HepG2 (cell line): ENCODE results near the gene C19orf44. TPM values are rescaled to one million over a fixed set of nuclear protein-coding genes. Genes with fewer than 3 reads are reported as not detected.

ENCODE experiments used
- ATF7-NPFF ChIP-seq: sonication (generic); formaldehyde crosslinking; IDR thresholded peaks from 2 replicates; pipeline ENCODE4 v1.8.1; 2023; ENCODE audit warnings: mild to moderate bottlenecking, low read depth, missing genetic modification reagents, moderate library complexity
- CAMTA2 ChIP-seq: sonication (generic); formaldehyde crosslinking; IDR thresholded peaks from 2 replicates; pipeline ENCODE4 v1.4.0; 2020; ENCODE audit warnings: mild to moderate bottlenecking, missing genetic modification reagents, borderline replicate concordance
- CREBL2 ChIP-seq: sonication (generic); formaldehyde crosslinking; IDR thresholded peaks from 2 replicates; pipeline ENCODE4 v1.8.1; 2023; ENCODE audit warnings: missing genetic modification reagents, mild to moderate bottlenecking, borderline replicate concordance
- JDP2 ChIP-seq: sonication (generic); formaldehyde crosslinking; IDR thresholded peaks from 2 replicates; pipeline ENCODE4 v1.8.1; 2022; ENCODE audit warnings: missing genetic modification reagents, borderline replicate concordance
- PAF1 ChIP-seq: IDR thresholded peaks from 2 replicates; pipeline ENCODE4 v1.6.1; 2016; ENCODE audit warnings: missing genetic modification reagents, missing compliant biosample characterization
- STAT6 ChIP-seq: sonication (generic); formaldehyde crosslinking; IDR thresholded peaks from 2 replicates; pipeline ENCODE4 v1.4.0; 2020; ENCODE audit warnings: missing genetic modification reagents, mild to moderate bottlenecking, borderline replicate concordance
- TCF12 ChIP-seq, 2 experiments: fragments of 450-650 bp in 1 of 2; sonication (generic) in 1 of 2; formaldehyde crosslinking in 1 of 2; IDR thresholded peaks; 2 replicates each; pipeline versions ENCODE4 v1.6.1 to v1.8.0; 2017 to 2022; ENCODE audit warnings: antibody characterized with exemption in 1 of 2, mild to moderate bottlenecking in 1 of 2, missing genetic modification reagents in 1 of 2, moderate library complexity in 1 of 2
- ZBTB1 ChIP-seq: sonication (generic); formaldehyde crosslinking; IDR thresholded peaks from 2 replicates; pipeline ENCODE4 v1.4.0; 2020; ENCODE audit warnings: missing genetic modification reagents, borderline replicate concordance
- ZNF687 ChIP-seq: sonication (generic); formaldehyde crosslinking; IDR thresholded peaks from 2 replicates; pipeline ENCODE4 v1.5.1; 2020; ENCODE audit warnings: mild to moderate bottlenecking, missing genetic modification reagents, moderate library complexity
- ZNF749 ChIP-seq: sonication (generic); formaldehyde crosslinking; IDR thresholded peaks from 2 replicates; pipeline ENCODE4 v1.8.0; 2022; ENCODE audit warnings: mild to moderate bottlenecking, missing genetic modification reagents, moderate library complexity, borderline replicate concordance
- polyA plus RNA-seq, 8 experiments: library from polyadenylated mRNA; depleted of rRNA in 3 of 8; stranded (reverse) in 7 of 8; unstranded in 1 of 8; fragments of >200 nt; fragmentation: Illumina TruSeq in 4 of 8; extraction: Trizol in 4 of 8; gene quantifications; 2 replicates each; pipeline versions ENCODE4 v1.2.1 to v1.2.3, GENCODE V29; 2011 to 2016; ENCODE audit warnings: low read depth in 4 of 8, missing spikeins in 1 of 8, mixed read lengths in 1 of 8; ENCODE audit not compliant: insufficient read depth in 1 of 8
- total RNA-seq, 5 experiments: library from RNA; depleted of rRNA; stranded (reverse); fragments of >200 nt; fragmentation: Illumina TruSeq; extraction: Trizol; gene quantifications; 2 replicates each; pipeline ENCODE4 v1.2.3, GENCODE V29; 2016; ENCODE audit warnings: low read depth in 1 of 5
- TF ChIP-seq, protein P1 (sequence below): sonication (generic); formaldehyde crosslinking; IDR thresholded peaks from 2 replicates; pipeline ENCODE4 v1.4.0; 2020; ENCODE audit warnings: mild to moderate bottlenecking, missing genetic modification reagents
- TF ChIP-seq, protein P2 (sequence below): IDR thresholded peaks from 2 replicates; pipeline ENCODE4 v1.6.1; 2016; ENCODE audit warnings: low read depth, control low read depth
- TF ChIP-seq, protein P3 (sequence below): sonication (generic); formaldehyde crosslinking; IDR thresholded peaks from 2 replicates; pipeline ENCODE4 v1.4.0; 2020; ENCODE audit warnings: mild to moderate bottlenecking, missing genetic modification reagents
- TF ChIP-seq, protein P4 (sequence below): IDR thresholded peaks from 2 replicates; pipeline ENCODE4 v1.6.1; 2018; ENCODE audit warnings: missing genetic modification reagents, mild to moderate bottlenecking, missing compliant biosample characterization

Gene C19orf44
- total and polyA plus RNA-seq, 2 of the 13 experiments (the other 11 are each of a cell fraction or from before 2014, with no cell fraction given): 3.2 to 4.3 TPM

DNA sequence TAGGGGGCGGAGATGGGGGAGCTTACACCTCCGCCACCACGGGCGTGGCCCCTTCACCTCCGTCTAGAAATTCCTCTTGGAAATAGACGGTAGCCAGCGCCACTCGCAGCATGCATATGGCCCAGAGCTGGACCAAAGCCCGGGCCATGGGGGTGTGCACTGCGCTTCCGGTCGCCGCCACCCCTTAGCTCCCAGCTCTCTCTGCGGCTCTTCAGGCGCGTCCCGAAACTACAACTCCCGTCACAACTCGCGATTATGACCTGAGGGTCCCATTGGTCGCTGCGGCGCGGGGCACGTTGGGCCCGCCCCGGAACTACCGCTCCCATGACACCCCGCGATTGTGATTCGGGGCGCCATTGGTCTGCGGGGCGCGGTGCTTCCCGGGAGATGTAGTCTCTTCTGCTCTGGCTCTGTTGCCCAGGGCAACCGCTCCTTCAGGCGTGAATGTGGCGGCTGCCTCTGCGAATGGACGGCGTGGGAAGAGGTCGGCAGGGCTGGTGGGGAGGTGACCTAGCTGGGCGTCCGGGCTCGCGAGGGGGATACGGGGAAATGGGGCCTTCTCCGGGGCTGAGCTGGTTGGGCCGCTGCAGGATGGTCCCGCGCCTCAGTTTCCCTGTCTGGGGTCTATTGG, at the start of gene C19orf44, which contains the start of gene CALR3 (continued):
- no peak for TF ChIP-seq ZBTB1 (CRISPR knock-in tag)
- TF ChIP-seq JDP2 (CRISPR knock-in tag): no peak
- no peak for TF ChIP-seq ATF7-NPFF
- TF ChIP-seq CREBL2: no peak
- TF ChIP-seq, protein P1, sequence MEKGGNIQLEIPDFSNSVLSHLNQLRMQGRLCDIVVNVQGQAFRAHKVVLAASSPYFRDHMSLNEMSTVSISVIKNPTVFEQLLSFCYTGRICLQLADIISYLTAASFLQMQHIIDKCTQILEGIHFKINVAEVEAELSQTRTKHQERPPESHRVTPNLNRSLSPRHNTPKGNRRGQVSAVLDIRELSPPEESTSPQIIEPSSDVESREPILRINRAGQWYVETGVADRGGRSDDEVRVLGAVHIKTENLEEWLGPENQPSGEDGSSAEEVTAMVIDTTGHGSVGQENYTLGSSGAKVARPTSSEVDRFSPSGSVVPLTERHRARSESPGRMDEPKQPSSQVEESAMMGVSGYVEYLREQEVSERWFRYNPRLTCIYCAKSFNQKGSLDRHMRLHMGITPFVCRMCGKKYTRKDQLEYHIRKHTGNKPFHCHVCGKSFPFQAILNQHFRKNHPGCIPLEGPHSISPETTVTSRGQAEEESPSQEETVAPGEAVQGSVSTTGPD (CRISPR knock-in tag): no peak
- TF ChIP-seq, protein P2, sequence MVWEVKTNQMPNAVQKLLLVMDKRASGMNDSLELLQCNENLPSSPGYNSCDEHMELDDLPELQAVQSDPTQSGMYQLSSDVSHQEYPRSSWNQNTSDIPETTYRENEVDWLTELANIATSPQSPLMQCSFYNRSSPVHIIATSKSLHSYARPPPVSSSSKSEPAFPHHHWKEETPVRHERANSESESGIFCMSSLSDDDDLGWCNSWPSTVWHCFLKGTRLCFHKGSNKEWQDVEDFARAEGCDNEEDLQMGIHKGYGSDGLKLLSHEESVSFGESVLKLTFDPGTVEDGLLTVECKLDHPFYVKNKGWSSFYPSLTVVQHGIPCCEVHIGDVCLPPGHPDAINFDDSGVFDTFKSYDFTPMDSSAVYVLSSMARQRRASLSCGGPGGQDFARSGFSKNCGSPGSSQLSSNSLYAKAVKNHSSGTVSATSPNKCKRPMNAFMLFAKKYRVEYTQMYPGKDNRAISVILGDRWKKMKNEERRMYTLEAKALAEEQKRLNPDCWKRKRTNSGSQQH: 0 out of 2 replicates have a peak, but pooled peaks have one; percentile 70
- no peak for TF ChIP-seq TCF12 (IDR thresholded peaks at IDR 0.05)
- 0 out of 2 replicates have a peak, but pooled peaks have one; percentile 44 for TF ChIP-seq TCF12 (CRISPR knock-in tag; IDR thresholded peaks at IDR 0.05)
- no peak for TF ChIP-seq ZNF749
- TF ChIP-seq PAF1: no peak
- peak; percentile 77; the same call in 1 of the 2 replicates for TF ChIP-seq STAT6 (CRISPR knock-in tag)
- TF ChIP-seq, protein P3, sequence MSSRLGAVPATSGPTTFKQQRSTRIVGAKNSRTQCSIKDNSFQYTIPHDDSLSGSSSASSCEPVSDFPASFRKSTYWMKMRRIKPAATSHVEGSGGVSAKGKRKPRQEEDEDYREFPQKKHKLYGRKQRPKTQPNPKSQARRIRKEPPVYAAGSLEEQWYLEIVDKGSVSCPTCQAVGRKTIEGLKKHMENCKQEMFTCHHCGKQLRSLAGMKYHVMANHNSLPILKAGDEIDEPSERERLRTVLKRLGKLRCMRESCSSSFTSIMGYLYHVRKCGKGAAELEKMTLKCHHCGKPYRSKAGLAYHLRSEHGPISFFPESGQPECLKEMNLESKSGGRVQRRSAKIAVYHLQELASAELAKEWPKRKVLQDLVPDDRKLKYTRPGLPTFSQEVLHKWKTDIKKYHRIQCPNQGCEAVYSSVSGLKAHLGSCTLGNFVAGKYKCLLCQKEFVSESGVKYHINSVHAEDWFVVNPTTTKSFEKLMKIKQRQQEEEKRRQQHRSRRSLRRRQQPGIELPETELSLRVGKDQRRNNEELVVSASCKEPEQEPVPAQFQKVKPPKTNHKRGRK (CRISPR knock-in tag): no peak
- TF ChIP-seq CAMTA2 (CRISPR knock-in tag): 0 out of 2 replicates have a peak, but pooled peaks have one; percentile 43
- peak; percentile 95 for TF ChIP-seq ZNF687 (CRISPR knock-in tag)
- TF ChIP-seq, protein P4, sequence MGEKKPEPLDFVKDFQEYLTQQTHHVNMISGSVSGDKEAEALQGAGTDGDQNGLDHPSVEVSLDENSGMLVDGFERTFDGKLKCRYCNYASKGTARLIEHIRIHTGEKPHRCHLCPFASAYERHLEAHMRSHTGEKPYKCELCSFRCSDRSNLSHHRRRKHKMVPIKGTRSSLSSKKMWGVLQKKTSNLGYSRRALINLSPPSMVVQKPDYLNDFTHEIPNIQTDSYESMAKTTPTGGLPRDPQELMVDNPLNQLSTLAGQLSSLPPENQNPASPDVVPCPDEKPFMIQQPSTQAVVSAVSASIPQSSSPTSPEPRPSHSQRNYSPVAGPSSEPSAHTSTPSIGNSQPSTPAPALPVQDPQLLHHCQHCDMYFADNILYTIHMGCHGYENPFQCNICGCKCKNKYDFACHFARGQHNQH (CRISPR knock-in tag): peak; percentile 61; the same call in 1 of the 2 replicates
